ENCODE data around the gene CDK5RAP2.

CDK5RAP2 gene

GRCh38 chr9:120434532-120434931, 145.4 kb downstream of the CDK5RAP2 start:
- H3K27me3 Mint-ChIP-seq, result no peaks in the 10 kb centered on the region
- no peak overlapping the region for H3K4me3 Mint-ChIP-seq
- no peak for ATAC-seq
- peaks cover 0 to 7% of the 10 kb centered on the region in 2 donors for H3K9me3 Mint-ChIP-seq
- DNase-seq, result no peak
- H3K27ac Mint-ChIP-seq, result peak overlapping the region in 1 of 2 donors; percentile 20
- H3K4me1 Mint-ChIP-seq, result peaks cover 6% of the 10 kb centered on the region

- DNase-seq (no peak), ATAC-seq (no peak)
- no peak overlapping the region for H3K27ac Mint-ChIP-seq
- H3K27me3 Mint-ChIP-seq, result no peaks in the 10 kb centered on the region
- H3K4me3 Mint-ChIP-seq, result no peak overlapping the region
- H3K9me3 Mint-ChIP-seq, result peaks cover 0 to 7% of the 10 kb centered on the region in 2 donors
- H3K4me1 Mint-ChIP-seq, result no peaks in the 10 kb centered on the region
These were observed 146.3 kb downstream of the CDK5RAP2 start for GRCh38 chr9:120433701-120434100.

GRCh38 chr9:120432600-120432999, 147.4 kb downstream of the CDK5RAP2 start:
- peak overlapping the region in 1 of 2 donors; percentile 7 for H3K27ac Mint-ChIP-seq
- H3K27me3 Mint-ChIP-seq, result no peaks in the 10 kb centered on the region
- H3K9me3 Mint-ChIP-seq, result peaks cover 0 to 7% of the 10 kb centered on the region in 2 donors
- H3K4me1 Mint-ChIP-seq, result no peaks in the 10 kb centered on the region
- H3K4me3 Mint-ChIP-seq, result no peak overlapping the region
- no peak for DNase-seq
- no peak for ATAC-seq

- ATAC-seq, result no peak
- no peak overlapping the region for H3K4me3 Mint-ChIP-seq
- no peaks in the 10 kb centered on the region for H3K4me1 Mint-ChIP-seq
- H3K27me3 Mint-ChIP-seq, result no peaks in the 10 kb centered on the region
- H3K9me3 Mint-ChIP-seq, result peaks cover 0 to 7% of the 10 kb centered on the region in 2 donors
- no peak overlapping the region for H3K27ac Mint-ChIP-seq
- DNase-seq, result no peak
These were observed 148.7 kb downstream of the CDK5RAP2 start for GRCh38 chr9:120431268-120431667.

- no peaks in the 10 kb centered on the region for H3K27me3 Mint-ChIP-seq
- ATAC-seq, result no peak
These were observed 155.7 kb downstream of the CDK5RAP2 start for GRCh38 chr9:120424248-120424647.

GRCh38 chr9:120423812-120424211, 156.2 kb downstream of the CDK5RAP2 start:
- Mint-ChIP-seq H3K4me3 (no peak overlapping the region), H3K4me1 (no peaks in the 10 kb centered on the region), H3K27ac (no peak overlapping the region), H3K9me3 (no peaks in the 10 kb centered on the region), H3K27me3 (no peaks in the 10 kb centered on the region)
- DNase-seq, result no peak
- no peak for ATAC-seq

More at GRCh38 chr9:120424248-120424647, 155.7 kb downstream of the CDK5RAP2 start:
- Mint-ChIP-seq H3K4me1 (no peaks in the 10 kb centered on the region), H3K27ac (peak overlapping the region in 1 of 2 donors; percentile 94), H3K4me3 (no peak overlapping the region), H3K9me3 (no peaks in the 10 kb centered on the region)
- DNase-seq, result no peak

GRCh38 chr9:120421977-120422376, 158.0 kb downstream of the CDK5RAP2 start:
- Mint-ChIP-seq H3K9me3 (no peaks in the 10 kb centered on the region), H3K4me3 (no peak overlapping the region), H3K27me3 (no peaks in the 10 kb centered on the region), H3K4me1 (no peaks in the 10 kb centered on the region), H3K27ac (no peak overlapping the region)
- DNase-seq (no peak), ATAC-seq (no peak)

- Mint-ChIP-seq H3K4me3 (no peak overlapping the region), H3K27me3 (no peaks in the 10 kb centered on the region), H3K9me3 (no peaks in the 10 kb centered on the region), H3K27ac (no peak overlapping the region), H3K4me1 (no peaks in the 10 kb centered on the region)
- no peak for DNase-seq
- no peak for ATAC-seq
These were observed 161.7 kb downstream of the CDK5RAP2 start for GRCh38 chr9:120418315-120418714.

- H3K27ac Mint-ChIP-seq, result no peak overlapping the region
- H3K4me3 Mint-ChIP-seq, result no peak overlapping the region
- H3K9me3 Mint-ChIP-seq, result no peaks in the 10 kb centered on the region
- DNase-seq (no peak), ATAC-seq (no peak)
- no peaks in the 10 kb centered on the region for H3K27me3 Mint-ChIP-seq
- H3K4me1 Mint-ChIP-seq, result no peaks in the 10 kb centered on the region
These were observed 163.1 kb downstream of the CDK5RAP2 start for GRCh38 chr9:120416781-120417427.

- no peaks in the 10 kb centered on the region for H3K27me3 Mint-ChIP-seq
- H3K9me3 Mint-ChIP-seq, result no peaks in the 10 kb centered on the region
- H3K27ac Mint-ChIP-seq, result no peak overlapping the region
- H3K4me1 Mint-ChIP-seq, result no peaks in the 10 kb centered on the region
- DNase-seq (no peak), ATAC-seq (no peak)
- H3K4me3 Mint-ChIP-seq, result no peak overlapping the region
These were observed 166.6 kb downstream of the CDK5RAP2 start for GRCh38 chr9:120413121-120414048.

GRCh38 chr9:120412425-120412951, 167.5 kb downstream of the CDK5RAP2 start:
- no peak overlapping the region for H3K27ac Mint-ChIP-seq
- ATAC-seq (no peak), DNase-seq (no peak)
- H3K9me3 Mint-ChIP-seq, result no peaks in the 10 kb centered on the region
- H3K4me1 Mint-ChIP-seq, result no peaks in the 10 kb centered on the region
- H3K4me3 Mint-ChIP-seq, result no peak overlapping the region
- no peaks in the 10 kb centered on the region for H3K27me3 Mint-ChIP-seq

- Mint-ChIP-seq H3K4me3 (no peak overlapping the region), H3K27ac (no peak overlapping the region), H3K9me3 (no peaks in the 10 kb centered on the region), H3K27me3 (no peaks in the 10 kb centered on the region), H3K4me1 (no peaks in the 10 kb centered on the region)
- DNase-seq, result no peak
- ATAC-seq, result no peak
These were observed 168.0 kb downstream of the CDK5RAP2 start for GRCh38 chr9:120411862-120412424.

GRCh38 chr9:120410925-120411501, 169.0 kb downstream of the CDK5RAP2 start:
- Mint-ChIP-seq H3K4me1 (no peaks in the 10 kb centered on the region), H3K9me3 (no peaks in the 10 kb centered on the region), H3K27me3 (no peaks in the 10 kb centered on the region), H3K27ac (no peak overlapping the region), H3K4me3 (no peak overlapping the region)
- ATAC-seq (no peak), DNase-seq (no peak)

GRCh38 chr9:120408680-120409258, 171.2 kb downstream of the CDK5RAP2 start:
- Mint-ChIP-seq H3K9me3 (no peaks in the 10 kb centered on the region), H3K27ac (no peak overlapping the region), H3K27me3 (no peaks in the 10 kb centered on the region), H3K4me3 (no peak overlapping the region), H3K4me1 (peaks cover 9% of the 10 kb centered on the region)
- DNase-seq (no peak), ATAC-seq (no peak)

GRCh38 chr9:120405860-120406259, 174.1 kb downstream of the CDK5RAP2 start:
- DNase-seq (no peak), ATAC-seq (no peak)
- H3K4me3 Mint-ChIP-seq, result no peak overlapping the region
- no peaks in the 10 kb centered on the region for H3K27me3 Mint-ChIP-seq
- H3K4me1 Mint-ChIP-seq, result peaks cover 22% of the 10 kb centered on the region
- H3K27ac Mint-ChIP-seq, result no peak overlapping the region
- H3K9me3 Mint-ChIP-seq, result no peaks in the 10 kb centered on the region
